Epithelial cell of esophagus (primary cell): ENCODE data around the gene FAM180B.
A peak's percentile ranks its signal among the peaks of the same experiment; 100 is the strongest.

ENCODE experiments used
- DNase-seq: peaks from one replicate; pipeline ENCODE4 v3.0.0; 2010; ENCODE audit warnings: low read depth
- H3K4me3 ChIP-seq: 2 replicates; pipeline ENCODE4 v1.5.1; 2011; ENCODE audit warnings: mild to moderate bottlenecking, low read length, control low read depth
- TF ChIP-seq, protein P1 (sequence below): IDR thresholded peaks from 2 replicates; pipeline ENCODE4 v1.5.1; 2011; ENCODE audit warnings: low read depth, mild to moderate bottlenecking, low read length, control low read depth, inconsistent platforms; ENCODE audit not compliant: insufficient read depth; ENCODE audit errors: missing control alignments

The FAM180B gene

DNA sequence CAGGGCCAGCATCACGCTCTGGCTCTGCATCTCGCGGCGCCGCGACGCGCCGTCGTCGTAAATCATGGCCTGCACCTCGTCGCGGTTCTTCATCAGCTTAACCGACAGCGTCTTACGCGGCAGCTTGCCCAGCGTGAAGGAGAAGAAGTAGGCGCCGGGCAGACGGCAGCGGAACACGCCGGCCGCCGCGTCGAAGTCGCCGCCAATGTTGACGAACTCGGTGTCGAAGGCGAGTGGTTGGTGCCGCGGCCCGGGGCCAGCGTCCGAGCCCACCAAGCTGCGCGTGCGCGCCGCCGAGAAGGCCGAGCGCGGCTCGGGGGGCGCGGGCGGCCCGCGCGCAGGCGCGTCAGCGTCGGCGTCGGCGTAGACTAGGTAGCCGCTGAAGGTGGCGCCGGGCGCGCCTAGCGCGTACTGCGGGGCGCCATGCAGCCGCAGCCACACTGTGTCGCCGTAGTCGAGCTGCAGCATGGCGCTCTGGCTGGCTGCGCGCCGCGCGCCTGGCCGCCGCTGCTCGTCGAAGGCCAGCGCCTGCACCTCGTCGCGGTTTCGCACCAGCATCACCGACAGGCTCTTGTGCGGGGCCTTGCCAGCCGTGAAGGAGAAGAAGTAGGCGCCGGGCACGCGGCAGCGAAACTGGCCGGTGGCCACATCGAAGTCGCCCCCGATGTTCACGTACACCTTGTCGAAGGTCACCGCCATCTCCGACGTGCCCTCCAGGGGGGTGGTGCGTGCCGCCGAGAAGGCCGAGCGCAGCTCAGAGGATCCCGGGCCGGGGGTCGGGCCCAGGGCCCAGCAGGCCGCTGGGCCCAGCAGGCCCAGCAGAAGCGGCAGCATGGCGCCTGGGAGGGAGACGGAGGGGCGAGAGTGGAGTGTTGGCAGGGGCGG lies 3.7 kb downstream of the FAM180B start:
- peak overlapping the region; percentile 26 for H3K4me3 ChIP-seq
- DNase-seq = no peak
- TF ChIP-seq, protein P1, sequence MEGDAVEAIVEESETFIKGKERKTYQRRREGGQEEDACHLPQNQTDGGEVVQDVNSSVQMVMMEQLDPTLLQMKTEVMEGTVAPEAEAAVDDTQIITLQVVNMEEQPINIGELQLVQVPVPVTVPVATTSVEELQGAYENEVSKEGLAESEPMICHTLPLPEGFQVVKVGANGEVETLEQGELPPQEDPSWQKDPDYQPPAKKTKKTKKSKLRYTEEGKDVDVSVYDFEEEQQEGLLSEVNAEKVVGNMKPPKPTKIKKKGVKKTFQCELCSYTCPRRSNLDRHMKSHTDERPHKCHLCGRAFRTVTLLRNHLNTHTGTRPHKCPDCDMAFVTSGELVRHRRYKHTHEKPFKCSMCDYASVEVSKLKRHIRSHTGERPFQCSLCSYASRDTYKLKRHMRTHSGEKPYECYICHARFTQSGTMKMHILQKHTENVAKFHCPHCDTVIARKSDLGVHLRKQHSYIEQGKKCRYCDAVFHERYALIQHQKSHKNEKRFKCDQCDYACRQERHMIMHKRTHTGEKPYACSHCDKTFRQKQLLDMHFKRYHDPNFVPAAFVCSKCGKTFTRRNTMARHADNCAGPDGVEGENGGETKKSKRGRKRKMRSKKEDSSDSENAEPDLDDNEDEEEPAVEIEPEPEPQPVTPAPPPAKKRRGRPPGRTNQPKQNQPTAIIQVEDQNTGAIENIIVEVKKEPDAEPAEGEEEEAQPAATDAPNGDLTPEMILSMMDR = no peak

DNA sequence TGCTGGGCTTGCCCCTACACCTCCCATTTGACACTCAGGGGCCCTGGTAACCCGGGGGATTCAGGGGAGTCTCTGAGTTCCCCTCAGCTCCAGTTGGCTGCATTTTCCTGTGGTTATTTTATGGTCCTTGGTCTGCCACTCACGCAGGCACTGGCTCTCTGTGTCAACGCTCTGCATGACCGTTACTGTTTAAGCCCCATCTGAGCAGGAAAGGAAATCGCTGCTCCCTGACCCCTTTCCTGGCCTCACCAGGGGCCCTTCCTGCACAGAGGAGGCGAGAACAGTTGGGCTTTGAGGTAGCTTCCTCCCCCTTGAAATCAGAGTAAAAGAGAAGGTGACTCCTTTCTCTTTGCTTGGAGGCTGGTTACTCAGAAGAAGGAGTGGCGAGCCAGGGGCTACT lies 5.3 kb downstream of the FAM180B start:
- H3K4me3 ChIP-seq = no peak overlapping the region
- TF ChIP-seq, protein P1 = no peak
- DNase-seq = no peak

DNA sequence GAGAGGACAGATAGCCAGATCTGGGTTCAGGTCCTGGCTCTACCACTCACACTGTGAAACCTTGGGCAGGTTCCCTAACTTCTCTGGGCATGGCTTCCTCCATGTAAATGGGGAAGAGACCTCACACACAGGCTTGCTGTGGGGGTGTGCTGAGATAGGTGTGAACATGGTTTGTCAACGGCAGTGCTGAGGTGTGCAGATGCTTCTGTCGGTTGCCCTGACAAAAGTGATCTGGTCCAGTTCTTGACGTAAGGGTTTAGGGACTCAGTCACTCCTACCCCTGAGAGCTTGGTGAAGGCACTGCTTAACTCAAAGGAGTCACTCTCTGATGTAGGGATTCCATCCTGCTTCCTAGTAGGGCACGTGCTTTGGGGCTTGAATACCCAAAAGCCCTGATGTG lies 5.8 kb downstream of the FAM180B start:
- DNase-seq = no peak
- no peak overlapping the region for H3K4me3 ChIP-seq
- TF ChIP-seq, protein P1 = no peak

DNA sequence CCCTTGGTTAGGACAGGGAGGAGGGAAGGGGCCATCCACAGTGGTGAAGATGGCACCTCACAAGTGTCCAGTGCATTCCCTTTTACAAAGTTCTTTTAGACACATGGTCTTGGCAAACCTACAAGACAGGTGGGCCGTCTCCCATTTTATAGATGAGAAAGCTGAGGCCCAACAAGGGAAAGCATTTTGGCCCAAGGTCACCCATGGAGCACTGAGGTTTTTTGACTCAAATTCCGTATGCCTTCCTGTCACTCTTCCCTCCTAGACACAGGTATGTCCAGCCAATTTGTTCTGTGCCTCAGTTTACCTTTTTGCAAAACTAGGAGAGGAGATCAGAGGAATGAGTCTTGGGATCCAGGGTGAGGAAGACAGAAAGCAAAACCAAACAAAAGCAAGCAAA lies 6.5 kb downstream of the FAM180B start:
- no peak for DNase-seq
- TF ChIP-seq, protein P1 = no peak
- H3K4me3 ChIP-seq = no peak overlapping the region

DNA sequence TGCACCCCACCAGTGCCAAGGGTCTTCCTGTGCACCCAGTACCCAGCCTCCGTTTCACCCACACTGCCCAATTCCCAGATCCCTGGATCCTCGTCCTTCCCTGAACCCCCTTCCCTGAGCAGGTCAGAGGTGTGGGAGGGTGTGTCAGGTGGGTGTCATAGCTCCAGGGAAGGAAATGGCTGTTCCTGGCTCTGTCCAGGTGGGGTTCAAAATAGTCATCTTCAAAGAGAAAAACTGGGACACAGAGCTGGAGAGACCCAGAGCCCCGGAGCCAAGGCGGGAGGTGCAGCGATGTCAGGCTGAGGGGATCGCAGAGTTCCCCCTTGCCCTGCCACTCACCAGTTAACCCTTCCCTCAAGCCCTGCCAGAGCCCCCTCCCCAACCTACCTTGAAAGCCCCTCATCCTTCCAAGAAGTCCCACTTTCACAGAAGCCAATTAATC lies 7.0 kb downstream of the FAM180B start:
- no peak for DNase-seq
- H3K4me3 ChIP-seq = no peak overlapping the region
- TF ChIP-seq, protein P1 = no peak

DNA sequence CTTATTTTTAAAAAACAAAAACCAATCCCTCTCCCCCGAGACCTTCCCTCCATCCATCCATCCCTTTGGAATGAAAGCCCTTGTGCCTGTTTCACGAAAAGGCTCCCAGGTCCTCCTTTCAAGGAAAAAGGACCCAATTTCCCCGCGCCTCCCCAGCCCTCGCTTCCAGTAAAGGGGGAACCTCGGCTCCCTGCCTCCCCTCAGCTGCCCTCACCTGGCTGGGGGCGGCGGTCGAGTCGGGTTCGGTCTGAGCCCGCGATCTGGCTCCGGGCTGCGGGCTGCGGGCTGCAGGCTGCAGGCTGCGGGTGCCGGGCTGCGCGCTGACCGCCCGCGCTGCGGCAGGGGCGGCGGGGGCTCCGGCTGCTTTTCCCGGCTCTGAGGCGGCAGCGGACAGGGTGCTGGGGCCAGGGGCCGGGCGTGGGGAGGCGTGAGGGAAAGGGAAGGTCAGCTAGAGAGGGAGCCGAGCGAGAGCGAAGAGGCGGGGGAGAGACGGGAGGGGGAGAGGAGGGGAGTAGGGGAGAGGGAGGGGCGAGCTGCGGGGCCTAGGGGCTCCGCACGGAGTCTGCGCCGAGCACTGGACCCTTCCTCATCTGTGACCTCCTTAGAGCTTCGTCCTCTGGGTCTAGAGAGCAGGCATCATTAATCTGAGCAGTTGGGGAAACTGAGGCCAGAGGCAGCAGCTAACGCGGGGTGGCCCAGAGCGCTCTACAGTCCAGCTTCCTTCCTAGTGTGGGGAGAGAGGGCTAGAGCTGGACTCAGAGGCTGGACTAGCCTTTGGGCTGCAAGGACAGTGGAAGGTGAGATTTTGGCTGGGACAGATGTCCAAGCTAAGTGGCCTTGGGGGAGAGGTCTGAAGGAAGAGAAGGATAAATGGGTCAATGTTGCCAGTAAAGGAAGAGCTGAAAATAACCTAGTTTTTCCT lies 7.7 kb downstream of the FAM180B start, which contains the start of gene C1QTNF4:
TSS of gene C1QTNF4 (minus strand) at position 478 of the 922 bp plus-strand sequence. CDS start 3,601 bp downstream, outside the sequence.
- H3K4me3 ChIP-seq = no peak within 1 kb of the TSS
- DNase-seq = no peak
- TF ChIP-seq, protein P1 = no peak
